AG04450 (cell line): ENCODE measurements around the gene ZNF749. TPM values are rescaled to one million over a fixed set of nuclear protein-coding genes. Genes with fewer than 3 reads are reported as not detected.
"Not testable (repeated sequence)": the region's sequence is repeated elsewhere in the genome, so short reads cannot be mapped to it uniquely, and the experiment has no call there.

Experiments
- CTCF ChIA-PET: fragments of 300-600, 350-600 bp; formaldehyde crosslinking; extraction: SDS; loops from one replicate; lab custom pipeline; 2022; ENCODE audit warnings: antibody characterized with exemption, inconsistent platforms; lab: Charles Lee
- POLR2A ChIA-PET: fragments of 350-600 bp; formaldehyde crosslinking; extraction: SDS; loops from one replicate; lab custom pipeline; 2021; ENCODE audit warnings: antibody characterized with exemption, inconsistent platforms; lab: Yijun Ruan, JAX
- DNase-seq: peaks from one replicate; pipeline ENCODE4 v3.0.0-alpha.2; 2011; ENCODE audit warnings: low read depth, low spot score
- H3K27ac ChIP-seq: one replicate; pipeline ENCODE4 v1.5.1; 2012; ENCODE audit warnings: low read depth, low read length, control low read depth
- H3K27me3 ChIP-seq: one replicate; pipeline ENCODE4 v1.6.0; 2012; ENCODE audit warnings: low read length; ENCODE audit not compliant: control insufficient read depth, insufficient read depth
- H3K4me3 ChIP-seq: 2 replicates; pipeline ENCODE4 v1.5.1; 2011; ENCODE audit warnings: mild to moderate bottlenecking, low read depth, low read length, control low read depth
- H3K9me3 ChIP-seq: 2 replicates; pipeline ENCODE4 v1.5.1; 2012; ENCODE audit warnings: low read length; ENCODE audit not compliant: control insufficient read depth, insufficient read depth
- polyA plus RNA-seq: library from polyadenylated mRNA; depleted of rRNA; stranded (reverse); fragments of >200 nt; gene quantifications from 2 replicates; pipeline ENCODE4 v1.2.3, GENCODE V29; 2011; rRNA removed
- small RNA-seq: library from RNA; depleted of rRNA; stranded (forward); fragments of <200 nt; gene quantifications from one replicate; pipeline ENCODE3, GENCODE V24; 2012; ENCODE audit warnings: low read depth; ENCODE audit not compliant: insufficient read length
- TF ChIP-seq, protein P1 (sequence below): IDR thresholded peaks from 2 replicates; pipeline ENCODE4 v1.5.1; 2011; ENCODE audit warnings: low read depth, low read length, control low read depth, inconsistent platforms

ZNF749 gene
- polyA plus RNA-seq, 1 experiment = 7.4 TPM

DNA sequence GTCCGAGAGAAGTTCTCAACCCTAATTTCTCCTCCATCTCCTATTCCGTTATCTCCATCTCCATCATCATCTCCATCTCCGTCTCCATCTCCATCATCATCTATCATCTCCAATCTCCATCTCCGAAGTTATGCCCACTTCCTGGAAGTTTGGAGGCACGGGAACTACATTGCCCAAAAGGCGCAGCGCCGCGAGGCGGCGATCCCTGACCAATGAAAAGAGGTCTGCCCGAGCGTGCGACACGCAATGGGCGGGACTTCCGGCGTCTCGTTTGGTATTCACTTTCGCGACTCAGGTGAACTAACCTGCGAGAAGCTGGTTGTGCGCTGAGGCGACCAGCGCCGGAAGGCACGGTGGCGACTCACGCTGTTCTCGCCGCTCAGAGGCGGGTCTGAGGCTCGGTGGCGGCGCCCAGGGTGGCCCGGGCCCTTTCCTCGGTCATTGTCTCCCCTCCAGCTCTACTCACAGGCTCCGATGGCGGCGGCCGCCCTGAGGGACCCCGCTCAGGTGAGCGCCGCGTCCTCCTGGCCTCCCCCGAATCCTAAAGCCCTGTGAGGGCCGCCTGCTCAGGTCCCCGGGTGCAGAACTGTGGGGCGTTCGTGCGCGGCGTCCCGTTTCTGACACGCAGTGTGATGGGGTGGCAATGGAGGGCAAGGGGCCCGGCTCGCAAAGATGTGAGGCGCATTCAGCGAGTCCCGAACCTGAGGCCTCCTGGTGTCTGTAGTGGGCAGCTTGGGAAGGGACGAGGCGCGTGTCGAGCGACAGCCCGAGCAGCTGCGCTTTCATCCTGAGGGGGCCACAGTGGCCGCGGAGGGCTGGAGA is 52.6 kb downstream of the ZNF749 start, which contains the start of gene ZNF419:
Gene ZNF419 (plus strand): TSS at position 274 of the 822 bp plus-strand sequence. CDS start 201 bp downstream, at position 475.
- DNase-seq = peak; percentile 34
- TF ChIP-seq, protein P1, sequence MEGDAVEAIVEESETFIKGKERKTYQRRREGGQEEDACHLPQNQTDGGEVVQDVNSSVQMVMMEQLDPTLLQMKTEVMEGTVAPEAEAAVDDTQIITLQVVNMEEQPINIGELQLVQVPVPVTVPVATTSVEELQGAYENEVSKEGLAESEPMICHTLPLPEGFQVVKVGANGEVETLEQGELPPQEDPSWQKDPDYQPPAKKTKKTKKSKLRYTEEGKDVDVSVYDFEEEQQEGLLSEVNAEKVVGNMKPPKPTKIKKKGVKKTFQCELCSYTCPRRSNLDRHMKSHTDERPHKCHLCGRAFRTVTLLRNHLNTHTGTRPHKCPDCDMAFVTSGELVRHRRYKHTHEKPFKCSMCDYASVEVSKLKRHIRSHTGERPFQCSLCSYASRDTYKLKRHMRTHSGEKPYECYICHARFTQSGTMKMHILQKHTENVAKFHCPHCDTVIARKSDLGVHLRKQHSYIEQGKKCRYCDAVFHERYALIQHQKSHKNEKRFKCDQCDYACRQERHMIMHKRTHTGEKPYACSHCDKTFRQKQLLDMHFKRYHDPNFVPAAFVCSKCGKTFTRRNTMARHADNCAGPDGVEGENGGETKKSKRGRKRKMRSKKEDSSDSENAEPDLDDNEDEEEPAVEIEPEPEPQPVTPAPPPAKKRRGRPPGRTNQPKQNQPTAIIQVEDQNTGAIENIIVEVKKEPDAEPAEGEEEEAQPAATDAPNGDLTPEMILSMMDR = peak; percentile 25; the same call in 1 of the 2 replicates
- POLR2A ChIA-PET, H3K27me3 ChIP-seq, H3K9me3 ChIP-seq, H3K27ac ChIP-seq: not testable (repeated sequence)
- peak within 1 kb of the TSS; percentile 94 for H3K4me3 ChIP-seq
- CTCF ChIA-PET = interaction anchor here (1.0 kb wide), 1 partner anchor 10 kb away, joined by 3 read pairs; the partner anchor contains the start of gene ZNF772

DNA sequence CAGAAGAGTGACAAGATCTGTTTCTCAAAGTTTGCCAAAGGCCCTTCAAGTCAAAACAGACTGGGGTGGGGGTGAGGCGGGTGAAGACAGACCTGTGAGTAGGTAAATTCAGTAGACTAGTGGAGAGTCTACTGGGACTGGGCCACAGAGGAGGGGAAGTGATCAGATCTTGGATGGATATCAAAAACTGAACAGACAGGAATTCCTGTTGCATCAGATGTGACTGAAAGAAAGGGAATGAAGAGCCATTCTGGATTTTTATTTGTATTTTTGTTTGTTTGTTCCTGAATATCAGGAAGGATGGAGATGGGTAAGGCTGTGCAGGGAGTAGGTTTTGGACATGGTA is 53.1 kb downstream of the ZNF749 start:
- DNase-seq, H3K27ac ChIP-seq, H3K27me3 ChIP-seq, CTCF ChIA-PET, POLR2A ChIA-PET, H3K9me3 ChIP-seq: not testable (repeated sequence)
- H3K4me3 ChIP-seq = peak overlapping the region; percentile 59

Small RNA genes within 50 kb of the gene (small RNA-seq; reads per million reads assigned to genes)
- gene VN1R107P = not detected

Other genes with a start within 250 kb of the ZNF749 start
- 7.1 and 7.8 TPM in 2 replicates for gene ZNF264, start 243.8 kb upstream of the ZNF749 start, polyA plus RNA-seq
- gene AURKC, start 204.3 kb upstream of the ZNF749 start, polyA plus RNA-seq = 0.17 and 0.19 TPM in 2 replicates
- 6.1 and 6.3 TPM in 2 replicates for gene ZNF805, start 194.7 kb upstream of the ZNF749 start, polyA plus RNA-seq
- gene ZNF460, start 154.8 kb upstream of the ZNF749 start, polyA plus RNA-seq = 11.2 and 13.0 TPM in 2 replicates
- 2.6 and 2.7 TPM in 2 replicates for gene ZNF543, start 114.9 kb upstream of the ZNF749 start, polyA plus RNA-seq
- 7.1 and 7.8 TPM in 2 replicates for gene ZNF304, start 84.1 kb upstream of the ZNF749 start, polyA plus RNA-seq
- gene TRAPPC2B, start 71.8 kb upstream of the ZNF749 start, polyA plus RNA-seq = 16.5 and 19.6 TPM in 2 replicates
- gene ZNF547, start 71.8 kb upstream of the ZNF749 start, polyA plus RNA-seq = 3.3 and 3.7 TPM in 2 replicates
- 12.7 and 14.2 TPM in 2 replicates for gene ZNF548, start 45.5 kb upstream of the ZNF749 start, polyA plus RNA-seq
- gene ZNF17, start 24.2 kb upstream of the ZNF749 start, polyA plus RNA-seq = 5.7 and 6.4 TPM in 2 replicates
- gene VN1R1, start 21.8 kb downstream of the ZNF749 start, polyA plus RNA-seq = 0.11 and 0.21 TPM in 2 replicates
- gene ZNF772, start 42.2 kb downstream of the ZNF749 start, polyA plus RNA-seq = 6.6 and 6.8 TPM in 2 replicates
- gene ZNF419, start 52.4 kb downstream of the ZNF749 start, polyA plus RNA-seq = 8.7 and 11.1 TPM in 2 replicates
- 9.2 and 11.0 TPM in 2 replicates for gene ZNF773, start 64.6 kb downstream of the ZNF749 start, polyA plus RNA-seq
- gene ZNF549, start 92.0 kb downstream of the ZNF749 start, polyA plus RNA-seq = 5.0 and 5.8 TPM in 2 replicates
- gene ZNF550, start 124.5 kb downstream of the ZNF749 start, polyA plus RNA-seq = 6.8 and 8.2 TPM in 2 replicates
- gene ZNF416, start 143.6 kb downstream of the ZNF749 start, polyA plus RNA-seq = 4.4 and 4.8 TPM in 2 replicates
- gene ZIK1, start 148.8 kb downstream of the ZNF749 start, polyA plus RNA-seq = 4.3 and 4.5 TPM in 2 replicates
- gene ZNF530, start 164.6 kb downstream of the ZNF749 start, polyA plus RNA-seq = 1.3 and 1.5 TPM in 2 replicates
- gene ZNF134, start 178.9 kb downstream of the ZNF749 start, polyA plus RNA-seq = 10.7 and 10.9 TPM in 2 replicates
- 12.0 and 14.4 TPM in 2 replicates for gene ZNF211, start 197.8 kb downstream of the ZNF749 start, polyA plus RNA-seq
- gene ZSCAN4, start 233.6 kb downstream of the ZNF749 start, polyA plus RNA-seq = not detected in 2 replicates
- gene ZNF551, start 246.7 kb downstream of the ZNF749 start, polyA plus RNA-seq = 3.7 TPM in 2 replicates